ENCODE measurements around the gene B3GALT5.

The B3GALT5 gene

GRCh38 chr21:39587376-39587775 lies 25.4 kb upstream of the B3GALT5 start:
- Mint-ChIP-seq H3K36me3 (ENCODE audit: low read depth) (no peaks in the 10 kb centered on the region), H3K4me1 (no peaks in the 10 kb centered on the region)
- no peak for TF ChIP-seq CTCF (IDR thresholded peaks at IDR 0.05)

GRCh38 chr21:39588884-39589283 lies 23.9 kb upstream of the B3GALT5 start:
- no peaks in the 10 kb centered on the region for H3K36me3 Mint-ChIP-seq (ENCODE audit: low read depth)
- no peak overlapping the region for H3K27ac Mint-ChIP-seq
- no peaks in the 10 kb centered on the region for H3K4me1 Mint-ChIP-seq
- no peak overlapping the region for H3K4me3 Mint-ChIP-seq
- H3K9me3 Mint-ChIP-seq = peaks cover 27% of the 10 kb centered on the region
- H3K27me3 Mint-ChIP-seq (ENCODE audit: low read depth, poor library complexity) = peaks cover 9% of the 10 kb centered on the region
- no peak for TF ChIP-seq CTCF (IDR thresholded peaks at IDR 0.05)
- no peak for DNase-seq

More at GRCh38 chr21:39587376-39587775, 25.4 kb upstream of the B3GALT5 start:
- Mint-ChIP-seq H3K4me3 (no peak overlapping the region), H3K27me3 (ENCODE audit: low read depth, poor library complexity) (peaks cover 6% of the 10 kb centered on the region), H3K27ac (no peak overlapping the region), H3K9me3 (peaks cover 27% of the 10 kb centered on the region)
- no peak for DNase-seq

GRCh38 chr21:39593522-39593921 lies 19.2 kb upstream of the B3GALT5 start:
- TF ChIP-seq CTCF (IDR thresholded peaks at IDR 0.05) = no peak
- no peak overlapping the region for H3K4me3 Mint-ChIP-seq
- peaks cover 14% of the 10 kb centered on the region for H3K4me1 Mint-ChIP-seq
- no peak overlapping the region for H3K27ac Mint-ChIP-seq
- no peak for DNase-seq
- H3K36me3 Mint-ChIP-seq (ENCODE audit: low read depth) = no peaks in the 10 kb centered on the region
- peaks cover 12% of the 10 kb centered on the region for H3K9me3 Mint-ChIP-seq
- peaks cover 6% of the 10 kb centered on the region for H3K27me3 Mint-ChIP-seq (ENCODE audit: low read depth, poor library complexity)

- Mint-ChIP-seq H3K9me3 (peaks cover 5% of the 10 kb centered on the region), H3K4me1 (peaks cover 33% of the 10 kb centered on the region), H3K4me3 (no peak overlapping the region), H3K27ac (no peak overlapping the region), H3K36me3 (ENCODE audit: low read depth) (no peaks in the 10 kb centered on the region), H3K27me3 (ENCODE audit: low read depth, poor library complexity) (peaks cover 6% of the 10 kb centered on the region)
- TF ChIP-seq CTCF (IDR thresholded peaks at IDR 0.05) = no peak
- no peak for DNase-seq
These were observed 17.3 kb upstream of the B3GALT5 start for GRCh38 chr21:39595465-39595864.

- no peaks in the 10 kb centered on the region for H3K36me3 Mint-ChIP-seq (ENCODE audit: low read depth)
- peaks cover 54% of the 10 kb centered on the region for H3K4me1 Mint-ChIP-seq
- no peak for DNase-seq
- peaks cover 5% of the 10 kb centered on the region for H3K9me3 Mint-ChIP-seq
- H3K27ac Mint-ChIP-seq = peak overlapping the region; percentile 46
- peaks cover 3% of the 10 kb centered on the region for H3K27me3 Mint-ChIP-seq (ENCODE audit: low read depth, poor library complexity)
- TF ChIP-seq CTCF (IDR thresholded peaks at IDR 0.05) = no peak
- H3K4me3 Mint-ChIP-seq = no peak overlapping the region
These were observed 15.1 kb upstream of the B3GALT5 start for GRCh38 chr21:39597595-39597994.

GRCh38 chr21:39599191-39599970 lies 13.4 kb upstream of the B3GALT5 start:
- H3K9me3 Mint-ChIP-seq = peaks cover 5% of the 10 kb centered on the region
- H3K27me3 Mint-ChIP-seq (ENCODE audit: low read depth, poor library complexity) = no peaks in the 10 kb centered on the region
- no peak overlapping the region for H3K27ac Mint-ChIP-seq
- H3K4me3 Mint-ChIP-seq = no peak overlapping the region
- no peak for DNase-seq
- H3K4me1 Mint-ChIP-seq = peaks cover 60% of the 10 kb centered on the region
- no peaks in the 10 kb centered on the region for H3K36me3 Mint-ChIP-seq (ENCODE audit: low read depth)
- no peak for TF ChIP-seq CTCF (IDR thresholded peaks at IDR 0.05)

All from nephron progenitor cell (in vitro differentiated cells).